K562 (cell line): ENCODE results near the gene FGGY. TPM values are rescaled to one million over a fixed set of nuclear protein-coding genes. Genes with fewer than 3 reads are reported as not detected.

ENCODE experiments used
- ATAC-seq: fragments of 200-7000 bp; cut with Tn5 transposase; 3 replicates; pipeline ENCODE4 v1.9.1; 2020; ENCODE audit warnings: moderate library complexity
- BruUV-seq: library from RNA; stranded (reverse); fragments of 400-500 nt; replicated peaks from 2 replicates; lab custom pipeline; 2021; lab: Mats Ljungman, UMichigan
- CTCF ChIA-PET: fragments of 300-600 bp; formaldehyde crosslinking; extraction: SDS; loops from one replicate; lab custom pipeline; 2021; ENCODE audit warnings: low intra/inter-chr PET ratio; lab: Yijun Ruan, JAX
- POLR2A ChIA-PET: fragments of 300-600, 350-650 bp; sonication (Branson Sonifier 250); formaldehyde crosslinking; extraction: SDS; loops from one replicate; lab custom pipeline; 2021; ENCODE audit warnings: antibody characterized with exemption, inconsistent platforms; lab: Yijun Ruan, JAX
- DNase-seq, 4 experiments: peaks; one replicate each; pipeline versions ENCODE4 v3.0.0 to v3.0.0-alpha.2; 2011 to 2018; ENCODE audit warnings: low spot score in 3 of 4, mixed read lengths in 3 of 4; ENCODE audit errors: extremely low read depth in 1 of 4
- FAIRE-seq: peaks from 2 replicates; lab custom pipeline; 2011; peaks lifted over from hg19 to GRCh38; lab: Jason Lieb, UNC
- H2AFZ ChIP-seq: 2 replicates; pipeline ENCODE4 v1.6.0; 2011; ENCODE audit warnings: low read depth, low read length, control low read depth, inconsistent platforms
- H3K27ac ChIP-seq: fragments of 200-600 bp; 3 replicates; pipeline ENCODE4 v1.8.0; 2011; ENCODE audit warnings: low read depth, mild to moderate bottlenecking, control low read depth, inconsistent platforms, low read length, moderate library complexity, mixed read lengths; ENCODE audit errors: extremely low read depth
- H3K27me3 ChIP-seq, 2 experiments: fragments of 300-600 bp in 1 of 2; 2 replicates in 1 of 2; 3 replicates in 1 of 2; pipeline versions ENCODE4 v1.6.0 to v1.8.0; 2011; ENCODE audit warnings: inconsistent platforms in 2 of 2, low read length in 2 of 2, mild to moderate bottlenecking in 1 of 2, mixed read lengths in 1 of 2, moderate library complexity in 1 of 2; ENCODE audit not compliant: control insufficient read depth in 2 of 2, insufficient read depth in 2 of 2
- H3K36me3 ChIP-seq: fragments of 300-600 bp; 3 replicates; pipeline ENCODE4 v1.8.0; 2011; ENCODE audit warnings: mild to moderate bottlenecking, low read length, inconsistent platforms; ENCODE audit not compliant: control insufficient read depth, insufficient read depth
- H3K4me1 ChIP-seq, 2 experiments: fragments of 200-600 bp in 1 of 2; replicated peaks in 1 of 2; 2 replicates in 1 of 2; 3 replicates in 1 of 2; pipeline versions ENCODE4 v1.5.1 to v1.8.0; 2011; ENCODE audit warnings: inconsistent platforms in 2 of 2, low read length in 2 of 2, mild to moderate bottlenecking in 1 of 2, mixed read lengths in 1 of 2, moderate library complexity in 1 of 2; ENCODE audit not compliant: control insufficient read depth in 2 of 2, insufficient read depth in 2 of 2
- H3K4me2 ChIP-seq: 2 replicates; pipeline ENCODE4 v1.6.1; 2011; ENCODE audit warnings: low read length, control low read depth, inconsistent platforms, mixed read lengths; ENCODE audit not compliant: insufficient read depth
- H3K4me3 ChIP-seq: fragments of 200-600 bp; sonication (generic), shearing (Covaris generic); 2 replicates; pipeline ENCODE4 v1.5.1; 2016; ENCODE audit warnings: control low read depth, inconsistent platforms
- H3K79me2 ChIP-seq: fragments of 200-600 bp; 3 replicates; pipeline ENCODE4 v1.8.0; 2011; ENCODE audit warnings: low read length, inconsistent platforms; ENCODE audit not compliant: control insufficient read depth, insufficient read depth
- H3K9ac ChIP-seq, 2 experiments: 2 replicates each; pipeline versions ENCODE4 v1.6.0 to v1.6.1; 2011; ENCODE audit warnings: low read depth in 2 of 2, low read length in 2 of 2, control low read depth in 1 of 2, inconsistent platforms in 1 of 2, mild to moderate bottlenecking in 1 of 2, mixed read lengths in 1 of 2; ENCODE audit not compliant: insufficient read depth in 1 of 2
- H3K9me1 ChIP-seq: one replicate; pipeline ENCODE4 v1.6.0; 2011; ENCODE audit warnings: inconsistent platforms, mild to moderate bottlenecking, low read length, moderate library complexity; ENCODE audit not compliant: control insufficient read depth, insufficient read depth
- H3K9me3 ChIP-seq: replicated peaks from 2 replicates; pipeline ENCODE4 v1.5.1; 2011; ENCODE audit warnings: low read depth, low read length, inconsistent platforms; ENCODE audit not compliant: control insufficient read depth, insufficient read depth
- H4K20me1 ChIP-seq: replicated peaks from 2 replicates; pipeline ENCODE4 v1.6.1; 2011; ENCODE audit warnings: low read length, inconsistent platforms, mixed read lengths; ENCODE audit not compliant: control insufficient read depth, insufficient read depth
- ESRRB ChIP-seq: fragments of 250-450 bp; sonication (Bioruptor Pico); IDR thresholded peaks from 2 replicates; pipeline ENCODE4 v1.5.0; 2020; ENCODE audit warnings: mild to moderate bottlenecking, moderate library complexity, borderline replicate concordance
- NCOR1 ChIP-seq: fragments of 450-650 bp; IDR thresholded peaks from 2 replicates; pipeline ENCODE4 v1.6.1; 2016; ENCODE audit warnings: mild to moderate bottlenecking, moderate library complexity
- NFE2L1 ChIP-seq: fragments of 450-650 bp; IDR thresholded peaks from 2 replicates; pipeline ENCODE4 v1.6.1; 2016; ENCODE audit warnings: missing genetic modification characterization, low read depth, mild to moderate bottlenecking, missing compliant biosample characterization, moderate library complexity, borderline replicate concordance
- NR2F6 ChIP-seq: fragments of 450-650 bp; formaldehyde crosslinking; IDR thresholded peaks from 2 replicates; pipeline ENCODE4 v1.4.0; 2020; ENCODE audit warnings: mild to moderate bottlenecking
- RREB1 ChIP-seq: fragments of 250-450 bp; sonication (Bioruptor Pico); IDR thresholded peaks from 2 replicates; pipeline ENCODE4 v1.4.0; 2020
- SOX6 ChIP-seq: fragments of 450-650 bp; IDR thresholded peaks from 2 replicates; pipeline ENCODE4 v1.6.1; 2014; ENCODE audit warnings: mild to moderate bottlenecking
- SRF ChIP-seq, 2 experiments: fragments of 250-450, 450-650 bp in 1 of 2; sonication (Bioruptor Pico) in 1 of 2; sonication (generic) in 1 of 2; formaldehyde crosslinking; IDR thresholded peaks; 2 replicates each; pipeline versions ENCODE4 v1.5.0 to v1.5.1; 2020 to 2022; ENCODE audit warnings: mild to moderate bottlenecking in 1 of 2, missing genetic modification reagents in 1 of 2
- TBL1XR1 ChIP-seq, 2 experiments: IDR thresholded peaks; 2 replicates each; pipeline ENCODE4 v1.6.1; 2012; ENCODE audit warnings: improper control_type of control experiment in 2 of 2, low read length in 2 of 2, mild to moderate bottlenecking in 1 of 2
- TEAD1 ChIP-seq, 2 experiments: fragments of 450-650 bp in 1 of 2; sonication (generic) in 1 of 2; formaldehyde crosslinking; IDR thresholded peaks; 2 replicates each; pipeline versions ENCODE4 v1.4.0 to v1.8.0; 2020 to 2022; ENCODE audit warnings: mild to moderate bottlenecking in 2 of 2, missing genetic modification reagents in 1 of 2
- USF2 ChIP-seq: sonication (generic); formaldehyde crosslinking; IDR thresholded peaks from 2 replicates; pipeline ENCODE4 v1.5.0; 2020; ENCODE audit warnings: missing genetic modification reagents
- ZNF184 ChIP-seq: sonication (generic); formaldehyde crosslinking; IDR thresholded peaks from 2 replicates; pipeline ENCODE4 v1.5.0; 2020; ENCODE audit warnings: missing genetic modification reagents
- ZNF217 ChIP-seq: sonication (generic); formaldehyde crosslinking; IDR thresholded peaks from 2 replicates; pipeline ENCODE4 v1.8.0; 2022; ENCODE audit warnings: mild to moderate bottlenecking, missing genetic modification reagents
- ZNF507 ChIP-seq: conservative IDR thresholded peaks from 2 replicates; pipeline ENCODE4 v1.6.1; 2017; ENCODE audit warnings: missing genetic modification characterization, missing compliant biosample characterization
- WGBS: fragments of 100-300 bp; shearing (Covaris generic); methylation state at CpG from one replicate; pipeline ENCODE4 v1.1.6; 2016; ENCODE audit warnings: low coverage, mixed read lengths; ENCODE audit not compliant: insufficient coverage; ENCODE audit errors: missing lambda C conversion rate; 5-methylcytosine and 5-hydroxymethylcytosine counted together
- in situ Hi-C: fragments of 300-500 bp; cut with MboI; formaldehyde crosslinking; loops from 4 replicates; pipeline ENCODE4 v1.15.0; 2018; ENCODE audit warnings: inconsistent platforms, mixed read lengths
- intact Hi-C: fragments of 100-400 bp; cut with micrococcal nuclease; formaldehyde crosslinking; loops from 2 replicates; pipeline ENCODE4 v1.14.2; 2022
- polyA plus RNA-seq, 8 experiments: library from polyadenylated mRNA; depleted of rRNA in 4 of 8; stranded (reverse) in 5 of 8; unstranded in 3 of 8; fragments of >200 nt; fragmentation: Nextera tagmentation in 2 of 8; fragmentation: Illumina TruSeq in 1 of 8; extraction: Ambion mirVana in 2 of 8; extraction: Trizol in 1 of 8; gene quantifications; 2 replicates each; pipeline versions ENCODE4 v1.2.1 to v1.2.3, GENCODE V29; 2011 to 2014; ENCODE audit warnings: inconsistent platforms in 1 of 8, missing spikeins in 1 of 8
- total RNA-seq, 7 experiments: library from RNA; depleted of rRNA in 6 of 7; stranded (reverse); fragments of >200 nt in 6 of 7; fragmentation: Illumina TruSeq in 2 of 7; extraction: Trizol in 2 of 7; gene quantifications; 2 replicates each; pipeline versions ENCODE4 v1.2.1 to v1.2.3, GENCODE V29; 2011 to 2021; ENCODE audit warnings: low replicate concordance in 1 of 7

FGGY gene
- total and polyA plus RNA-seq, 9 of the 15 experiments (the other 6 are each of a cell fraction or from before 2014, with no cell fraction given): 9.7 to 19.2 (median 12.6) TPM

- POLR2A ChIA-PET: interaction anchor here (1.1 kb wide), 1 partner anchor 9 kb away, joined by 3 read pairs; no protein-coding TSS in a partner anchor
- Histone ChIP-seq H3K27ac (no peak overlapping the region), H3K9me1 (no peaks in the 10 kb centered on the region), H4K20me1 (no peaks in the 10 kb centered on the region), H3K4me2 (no peak overlapping the region), H3K9ac (no peak overlapping the region), H2AFZ (no peak overlapping the region), H3K4me1 (peaks cover 0 to 6% of the 10 kb centered on the region in 2 experiments; a peak in 2 of 5 replicates), H3K27me3 (no peaks in the 10 kb centered on the region), H3K36me3 (no peaks in the 10 kb centered on the region), H3K9me3 (no peaks in the 10 kb centered on the region), H3K79me2 (no peaks in the 10 kb centered on the region), H3K4me3 (no peak overlapping the region)
- in situ Hi-C loops: no loop called here
- CTCF ChIA-PET: no interaction called here
- intact Hi-C loops: no loop called here
- BruUV-seq: no TSS peak
- 4% methylated on average over 2 of the region's 2 CpGs for WGBS
- no peak for ATAC-seq
- FAIRE-seq: no peak
- no peak for DNase-seq
- no peak for TF ChIP-seq NFE2L1
- no peak for TF ChIP-seq SRF (CRISPR knock-in tag; IDR thresholded peaks at IDR 0.05)
- TF ChIP-seq TEAD1 (CRISPR knock-in tag; IDR thresholded peaks at IDR 0.05): no peak
- TF ChIP-seq ZNF184 (CRISPR knock-in tag): no peak
- TF ChIP-seq ZNF217: no peak
- TF ChIP-seq SOX6: no peak
- TF ChIP-seq USF2 (CRISPR knock-in tag): no peak
- TF ChIP-seq RREB1: no peak
- TF ChIP-seq ESRRB: no peak
- no peak for TF ChIP-seq NCOR1
- TF ChIP-seq ZNF507 (tag): no peak
- TF ChIP-seq NR2F6 (CRISPR knock-in tag): no peak
- no peak for TF ChIP-seq TBL1XR1 (IDR thresholded peaks at IDR 0.05; ENCODE audit: low read length in 2 of 2)
Measured at GRCh38 chr1:59486615-59487014, 189.7 kb downstream of the FGGY start.
